Ecto neural progenitor cell (in vitro differentiated cells): ENCODE results near the gene EIF1AD.
A peak's percentile ranks its signal among the peaks of the same experiment; 100 is the strongest.
"Not testable (repeated sequence)": the region's sequence is repeated elsewhere in the genome, so short reads cannot be mapped to it uniquely, and the experiment has no call there.

Source experiments
- DNase-seq: peaks from one replicate; pipeline ENCODE4 v3.0.0-alpha.2; 2018; ENCODE audit warnings: low spot score

Gene EIF1AD

GRCh38 chr11:66022401-66023185 lies 20.6 kb upstream of the EIF1AD start:
- DNase-seq = peak; percentile 92

- no peak for DNase-seq
Observed at GRCh38 chr11:66020618-66021357, 18.8 kb upstream of the EIF1AD start.

GRCh38 chr11:66020212-66020611 lies 18.3 kb upstream of the EIF1AD start:
- no peak for DNase-seq

- no peak for DNase-seq
Observed at GRCh38 chr11:66017321-66017720, 15.4 kb upstream of the EIF1AD start.

- no peak for DNase-seq
Observed at GRCh38 chr11:66016793-66017177, 14.8 kb upstream of the EIF1AD start.

GRCh38 chr11:66015936-66016792 lies 14.2 kb upstream of the EIF1AD start:
- DNase-seq = no peak

- no peak for DNase-seq
Observed at GRCh38 chr11:66015454-66015881, 13.5 kb upstream of the EIF1AD start.

- no peak for DNase-seq
Observed at GRCh38 chr11:66014804-66015453, 13.0 kb upstream of the EIF1AD start.

- no peak for DNase-seq
Observed at GRCh38 chr11:66013762-66014100, 11.8 kb upstream of the EIF1AD start.

GRCh38 chr11:66012946-66013761 lies 11.2 kb upstream of the EIF1AD start:
- no peak for DNase-seq

- DNase-seq = no peak
Observed at GRCh38 chr11:66012371-66012945, 10.5 kb upstream of the EIF1AD start.

GRCh38 chr11:66011785-66012303 lies 9.9 kb upstream of the EIF1AD start, which contains the start of gene CST6:
Gene CST6 (plus strand): TSS chr11:66012008. CDS start chr11:66012045, 37 bp downstream.
- no peak for DNase-seq

- no peak for DNase-seq
Observed at GRCh38 chr11:66011239-66011784, 9.4 kb upstream of the EIF1AD start.

- DNase-seq = not testable (repeated sequence)
Observed at GRCh38 chr11:66010036-66010435, 8.1 kb upstream of the EIF1AD start.

GRCh38 chr11:66008468-66009101 lies 6.6 kb upstream of the EIF1AD start:
- DNase-seq = peak; percentile 41

GRCh38 chr11:66008095-66008467 lies 6.1 kb upstream of the EIF1AD start:
- no peak for DNase-seq

GRCh38 chr11:66007201-66007634 lies 5.3 kb upstream of the EIF1AD start:
- DNase-seq = no peak

GRCh38 chr11:66006891-66007176 lies 4.9 kb upstream of the EIF1AD start:
- DNase-seq = no peak

- no peak for DNase-seq
Observed at GRCh38 chr11:66006134-66006890, 4.4 kb upstream of the EIF1AD start.
